HepG2 (cell line): ENCODE results near the gene LTB4R. TPM values are rescaled to one million over a fixed set of nuclear protein-coding genes. Genes with fewer than 3 reads are reported as not detected.

Experiments used
- ATF7 ChIP-seq, 2 experiments: fragments of 450-650 bp in 1 of 2; sonication (generic) in 1 of 2; formaldehyde crosslinking in 1 of 2; IDR thresholded peaks; 2 replicates each; pipeline versions ENCODE4 v1.4.0 to v1.6.1; 2016 to 2020; ENCODE audit warnings: antibody characterized with exemption in 1 of 2, mild to moderate bottlenecking in 1 of 2, missing genetic modification reagents in 1 of 2
- BCL6 ChIP-seq: IDR thresholded peaks from 2 replicates; pipeline ENCODE4 v1.6.1; 2016; ENCODE audit warnings: missing genetic modification reagents, missing compliant biosample characterization
- CHD4 ChIP-seq: fragments of 200-600 bp; sonication (generic); IDR thresholded peaks from 2 replicates; pipeline ENCODE4 v1.7.0; 2017; ENCODE audit warnings: mild to moderate bottlenecking, low read length, borderline replicate concordance
- GTF2F1 ChIP-seq: fragments of 150-350 bp; IDR thresholded peaks from 2 replicates; pipeline ENCODE4 v1.6.1; 2014; ENCODE audit warnings: low read length
- HOXD1 ChIP-seq: sonication (generic); formaldehyde crosslinking; IDR thresholded peaks from 2 replicates; pipeline ENCODE4 v1.5.0; 2020; ENCODE audit warnings: missing genetic modification reagents
- ISX ChIP-seq: sonication (generic); formaldehyde crosslinking; conservative IDR thresholded peaks from 2 replicates; pipeline ENCODE4 v1.5.0; 2020; ENCODE audit warnings: missing genetic modification reagents
- MIXL1 ChIP-seq: IDR thresholded peaks from 2 replicates; pipeline ENCODE4 v1.6.1; 2016
- MZF1 ChIP-seq: sonication (generic); formaldehyde crosslinking; IDR thresholded peaks from 2 replicates; pipeline ENCODE4 v1.8.1; 2023; ENCODE audit warnings: mild to moderate bottlenecking, missing genetic modification reagents, borderline replicate concordance
- NCOA5 ChIP-seq: sonication (generic); formaldehyde crosslinking; IDR thresholded peaks from 2 replicates; pipeline ENCODE4 v1.4.0; 2020; ENCODE audit warnings: missing genetic modification reagents
- NFE2 ChIP-seq: sonication (generic); formaldehyde crosslinking; IDR thresholded peaks from 2 replicates; pipeline ENCODE4 v1.4.0; 2020; ENCODE audit warnings: missing genetic modification reagents
- NFKB2 ChIP-seq: sonication (generic); formaldehyde crosslinking; IDR thresholded peaks from 2 replicates; pipeline ENCODE4 v1.4.0; 2020; ENCODE audit warnings: missing genetic modification reagents, borderline replicate concordance
- PLRG1 ChIP-seq: fragments of 450-650 bp; conservative IDR thresholded peaks from 2 replicates; pipeline ENCODE4 v1.6.1; 2016
- RFX5 ChIP-seq: IDR thresholded peaks from 2 replicates; pipeline ENCODE4 v1.6.1; 2011; ENCODE audit warnings: low read depth, low read length, improper control_type of control experiment
- SKI ChIP-seq: fragments of 450-650 bp; IDR thresholded peaks from one replicate; pipeline ENCODE4 v1.6.1; 2018; ENCODE audit warnings: mild to moderate bottlenecking; ENCODE audit not compliant: partially characterized antibody
- TAF1 ChIP-seq: sonication (generic); formaldehyde crosslinking; IDR thresholded peaks from 2 replicates; pipeline ENCODE4 v1.4.0; 2020; ENCODE audit warnings: missing genetic modification reagents
- TBP ChIP-seq: sonication (generic); formaldehyde crosslinking; IDR thresholded peaks from 2 replicates; pipeline ENCODE4 v1.5.0; 2020; ENCODE audit warnings: missing genetic modification reagents
- YEATS2 ChIP-seq: sonication (generic); formaldehyde crosslinking; IDR thresholded peaks from 2 replicates; pipeline ENCODE4 v1.4.0; 2020; ENCODE audit warnings: missing genetic modification reagents, borderline replicate concordance
- ZMYM3 ChIP-seq: sonication (generic); formaldehyde crosslinking; IDR thresholded peaks from 2 replicates; pipeline ENCODE4 v1.5.1; 2020; ENCODE audit warnings: mild to moderate bottlenecking, missing genetic modification reagents
- ZNF44 ChIP-seq: sonication (generic); formaldehyde crosslinking; IDR thresholded peaks from 2 replicates; pipeline ENCODE4 v1.5.1; 2020; ENCODE audit warnings: mild to moderate bottlenecking, missing genetic modification reagents
- polyA plus RNA-seq, 8 experiments: library from polyadenylated mRNA; depleted of rRNA in 3 of 8; stranded (reverse) in 7 of 8; unstranded in 1 of 8; fragments of >200 nt; fragmentation: Illumina TruSeq in 4 of 8; extraction: Trizol in 4 of 8; gene quantifications; 2 replicates each; pipeline versions ENCODE4 v1.2.1 to v1.2.3, GENCODE V29; 2011 to 2016; ENCODE audit warnings: low read depth in 4 of 8, missing spikeins in 1 of 8, mixed read lengths in 1 of 8; ENCODE audit not compliant: insufficient read depth in 1 of 8
- total RNA-seq, 5 experiments: library from RNA; depleted of rRNA; stranded (reverse); fragments of >200 nt; fragmentation: Illumina TruSeq; extraction: Trizol; gene quantifications; 2 replicates each; pipeline ENCODE4 v1.2.3, GENCODE V29; 2016; ENCODE audit warnings: low read depth in 1 of 5
- TF ChIP-seq, protein P1 (sequence below): sonication (generic); formaldehyde crosslinking; IDR thresholded peaks from 2 replicates; pipeline ENCODE4 v1.5.1; 2020; ENCODE audit warnings: mild to moderate bottlenecking, missing genetic modification reagents
- TF ChIP-seq, protein P2 (sequence below): sonication (generic); formaldehyde crosslinking; IDR thresholded peaks from 2 replicates; pipeline ENCODE4 v1.5.0; 2020; ENCODE audit warnings: missing genetic modification reagents
- TF ChIP-seq, protein P3 (sequence below): sonication (generic); formaldehyde crosslinking; IDR thresholded peaks from 2 replicates; pipeline ENCODE4 v1.4.0; 2020; ENCODE audit warnings: missing genetic modification reagents, borderline replicate concordance
- TF ChIP-seq, protein P4 (sequence below): sonication (generic); formaldehyde crosslinking; IDR thresholded peaks from 2 replicates; pipeline ENCODE4 v1.4.0; 2020; ENCODE audit warnings: missing genetic modification reagents, borderline replicate concordance

Gene LTB4R
- total and polyA plus RNA-seq, 2 of the 13 experiments (the other 11 are each of a cell fraction or from before 2014, with no cell fraction given), result 3.2 to 8.2 TPM

DNA sequence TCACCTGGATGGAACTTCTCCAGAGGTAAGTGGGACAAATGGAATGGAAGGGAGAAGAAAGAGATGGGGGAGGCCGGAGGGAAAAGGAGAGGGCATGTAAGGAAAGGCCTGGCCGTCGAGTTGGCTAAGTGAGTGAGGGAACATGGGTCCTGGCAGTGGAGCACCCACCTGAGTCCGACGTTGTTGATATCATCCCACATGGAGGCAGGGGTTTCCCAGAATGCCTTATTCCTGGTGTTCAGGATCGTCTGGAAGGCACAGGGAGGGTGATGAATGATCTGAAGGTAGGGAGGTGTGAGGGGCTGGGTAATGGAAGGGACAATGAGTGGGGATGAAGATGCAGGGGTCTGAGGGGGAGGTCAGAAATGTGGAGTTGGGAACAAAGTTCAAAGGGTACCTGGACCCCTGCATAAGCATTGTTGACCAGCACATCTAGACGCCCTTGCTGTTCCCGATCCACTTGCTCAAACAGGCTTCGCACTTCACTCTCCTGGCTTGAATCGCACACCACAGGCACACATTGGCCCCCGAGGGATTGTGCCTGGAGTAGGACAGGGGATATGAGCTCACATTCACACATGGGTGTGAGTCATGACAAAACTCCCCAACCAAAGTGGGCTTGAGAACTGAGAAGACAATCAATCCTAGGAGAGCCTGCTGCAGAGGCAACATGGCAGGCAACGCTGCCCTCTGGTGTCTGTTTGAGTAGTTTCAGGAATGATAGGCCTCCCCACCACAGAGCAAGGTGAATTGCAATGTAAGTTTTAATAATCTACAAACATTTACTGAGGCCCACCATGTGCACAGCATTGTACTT lies 14.8 kb upstream of the LTB4R start (continued):
- peak; percentile 98 for TF ChIP-seq MZF1
- peak; percentile 77; the same call in 1 of the 2 replicates for TF ChIP-seq ZNF44 (CRISPR knock-in tag)
- no peak for TF ChIP-seq PLRG1
- TF ChIP-seq BCL6 (CRISPR knock-in tag), result peak; percentile 41
- no peak for TF ChIP-seq HOXD1 (CRISPR knock-in tag)
- TF ChIP-seq, protein P1, sequence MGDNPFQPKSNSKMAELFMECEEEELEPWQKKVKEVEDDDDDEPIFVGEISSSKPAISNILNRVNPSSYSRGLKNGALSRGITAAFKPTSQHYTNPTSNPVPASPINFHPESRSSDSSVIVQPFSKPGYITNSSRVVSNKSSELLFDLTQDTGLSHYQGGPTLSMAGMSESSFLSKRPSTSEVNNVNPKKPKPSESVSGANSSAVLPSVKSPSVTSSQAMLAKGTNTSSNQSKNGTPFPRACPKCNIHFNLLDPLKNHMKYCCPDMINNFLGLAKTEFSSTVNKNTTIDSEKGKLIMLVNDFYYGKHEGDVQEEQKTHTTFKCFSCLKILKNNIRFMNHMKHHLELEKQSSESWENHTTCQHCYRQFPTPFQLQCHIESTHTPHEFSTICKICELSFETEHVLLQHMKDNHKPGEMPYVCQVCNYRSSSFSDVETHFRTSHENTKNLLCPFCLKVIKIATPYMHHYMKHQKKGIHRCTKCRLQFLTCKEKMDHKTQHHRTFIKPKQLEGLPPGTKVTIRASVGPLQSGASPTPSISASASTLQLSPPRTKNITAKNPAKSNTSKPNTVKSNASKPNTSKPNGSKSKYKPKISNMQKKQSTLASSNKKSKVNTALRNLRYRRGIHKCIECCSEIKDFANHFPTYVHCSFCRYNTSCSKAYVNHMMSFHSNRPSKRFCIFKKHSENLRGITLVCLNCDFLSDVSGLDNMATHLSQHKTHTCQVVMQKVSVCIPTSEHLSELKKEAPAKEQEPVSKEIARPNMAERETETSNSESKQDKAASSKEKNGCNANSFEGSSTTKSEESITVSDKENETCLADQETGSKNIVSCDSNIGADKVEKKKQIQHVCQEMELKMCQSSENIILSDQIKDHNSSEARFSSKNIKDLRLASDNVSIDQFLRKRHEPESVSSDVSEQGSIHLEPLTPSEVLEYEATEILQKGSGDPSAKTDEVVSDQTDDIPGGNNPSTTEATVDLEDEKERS, result no peak
- TF ChIP-seq NFE2 (CRISPR knock-in tag), result no peak
- TF ChIP-seq TAF1 (CRISPR knock-in tag), result 0 out of 2 replicates have a peak, but pooled peaks have one; percentile 27
- TF ChIP-seq, protein P2, sequence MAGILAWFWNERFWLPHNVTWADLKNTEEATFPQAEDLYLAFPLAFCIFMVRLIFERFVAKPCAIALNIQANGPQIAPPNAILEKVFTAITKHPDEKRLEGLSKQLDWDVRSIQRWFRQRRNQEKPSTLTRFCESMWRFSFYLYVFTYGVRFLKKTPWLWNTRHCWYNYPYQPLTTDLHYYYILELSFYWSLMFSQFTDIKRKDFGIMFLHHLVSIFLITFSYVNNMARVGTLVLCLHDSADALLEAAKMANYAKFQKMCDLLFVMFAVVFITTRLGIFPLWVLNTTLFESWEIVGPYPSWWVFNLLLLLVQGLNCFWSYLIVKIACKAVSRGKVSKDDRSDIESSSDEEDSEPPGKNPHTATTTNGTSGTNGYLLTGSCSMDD (CRISPR knock-in tag), result no peak
- TF ChIP-seq NCOA5 (CRISPR knock-in tag), result no peak
- TF ChIP-seq, protein P3, sequence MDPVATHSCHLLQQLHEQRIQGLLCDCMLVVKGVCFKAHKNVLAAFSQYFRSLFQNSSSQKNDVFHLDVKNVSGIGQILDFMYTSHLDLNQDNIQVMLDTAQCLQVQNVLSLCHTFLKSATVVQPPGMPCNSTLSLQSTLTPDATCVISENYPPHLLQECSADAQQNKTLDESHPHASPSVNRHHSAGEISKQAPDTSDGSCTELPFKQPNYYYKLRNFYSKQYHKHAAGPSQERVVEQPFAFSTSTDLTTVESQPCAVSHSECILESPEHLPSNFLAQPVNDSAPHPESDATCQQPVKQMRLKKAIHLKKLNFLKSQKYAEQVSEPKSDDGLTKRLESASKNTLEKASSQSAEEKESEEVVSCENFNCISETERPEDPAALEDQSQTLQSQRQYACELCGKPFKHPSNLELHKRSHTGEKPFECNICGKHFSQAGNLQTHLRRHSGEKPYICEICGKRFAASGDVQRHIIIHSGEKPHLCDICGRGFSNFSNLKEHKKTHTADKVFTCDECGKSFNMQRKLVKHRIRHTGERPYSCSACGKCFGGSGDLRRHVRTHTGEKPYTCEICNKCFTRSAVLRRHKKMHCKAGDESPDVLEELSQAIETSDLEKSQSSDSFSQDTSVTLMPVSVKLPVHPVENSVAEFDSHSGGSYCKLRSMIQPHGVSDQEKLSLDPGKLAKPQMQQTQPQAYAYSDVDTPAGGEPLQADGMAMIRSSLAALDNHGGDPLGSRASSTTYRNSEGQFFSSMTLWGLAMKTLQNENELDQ (CRISPR knock-in tag), result no peak
- no peak for TF ChIP-seq TBP
- 0 out of 2 replicates have a peak, but pooled peaks have one; percentile 54 for TF ChIP-seq MIXL1 (CRISPR knock-in tag)
- TF ChIP-seq NFKB2, result peak; percentile 60; the same call in 1 of the 2 replicates
- no peak for TF ChIP-seq CHD4
- TF ChIP-seq, protein P4, sequence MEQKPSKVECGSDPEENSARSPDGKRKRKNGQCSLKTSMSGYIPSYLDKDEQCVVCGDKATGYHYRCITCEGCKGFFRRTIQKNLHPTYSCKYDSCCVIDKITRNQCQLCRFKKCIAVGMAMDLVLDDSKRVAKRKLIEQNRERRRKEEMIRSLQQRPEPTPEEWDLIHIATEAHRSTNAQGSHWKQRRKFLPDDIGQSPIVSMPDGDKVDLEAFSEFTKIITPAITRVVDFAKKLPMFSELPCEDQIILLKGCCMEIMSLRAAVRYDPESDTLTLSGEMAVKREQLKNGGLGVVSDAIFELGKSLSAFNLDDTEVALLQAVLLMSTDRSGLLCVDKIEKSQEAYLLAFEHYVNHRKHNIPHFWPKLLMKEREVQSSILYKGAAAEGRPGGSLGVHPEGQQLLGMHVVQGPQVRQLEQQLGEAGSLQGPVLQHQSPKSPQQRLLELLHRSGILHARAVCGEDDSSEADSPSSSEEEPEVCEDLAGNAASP (CRISPR knock-in tag), result peak; percentile 80
- no peak for TF ChIP-seq ATF7 (IDR thresholded peaks at IDR 0.05)
- TF ChIP-seq ATF7 (CRISPR knock-in tag; IDR thresholded peaks at IDR 0.05), result peak; percentile 30; the same call in 1 of the 2 replicates
- TF ChIP-seq YEATS2 (CRISPR knock-in tag), result peak; percentile 62; the same call in 1 of the 2 replicates
- no peak for TF ChIP-seq GTF2F1
- TF ChIP-seq SKI, result no peak
- peak; percentile 66; the same call in 1 of the 2 replicates for TF ChIP-seq ZMYM3 (CRISPR knock-in tag)
- TF ChIP-seq RFX5, result no peak
- no peak for TF ChIP-seq ISX
